ENCODE measurements around the gene LRMDA.
"Not testable (repeated sequence)": the region's sequence is repeated elsewhere in the genome, so short reads cannot be mapped to it uniquely, and the experiment has no call there.

Gene LRMDA

GRCh38 chr10:75508239-75508813 lies 76.9 kb downstream of the LRMDA start:
- DNase-seq (ENCODE audit: low read depth) = peak; percentile 84

- DNase-seq (ENCODE audit: low read depth) = no peak
Observed at GRCh38 chr10:75508814-75509306, 77.4 kb downstream of the LRMDA start.

- no peak for DNase-seq (ENCODE audit: low read depth)
Observed at GRCh38 chr10:75509706-75510105, 78.3 kb downstream of the LRMDA start.

GRCh38 chr10:75511011-75511410 lies 79.6 kb downstream of the LRMDA start:
- DNase-seq (ENCODE audit: low read depth) = no peak

GRCh38 chr10:75512203-75512933 lies 80.9 kb downstream of the LRMDA start:
- no peak for DNase-seq (ENCODE audit: low read depth)

GRCh38 chr10:75513292-75513885 lies 82.0 kb downstream of the LRMDA start:
- DNase-seq (ENCODE audit: low read depth) = no peak

- DNase-seq (ENCODE audit: low read depth) = no peak
Observed at GRCh38 chr10:75514830-75515229, 83.4 kb downstream of the LRMDA start.

- DNase-seq (ENCODE audit: low read depth) = not testable (repeated sequence)
Observed at GRCh38 chr10:75516154-75516553, 84.7 kb downstream of the LRMDA start.

- DNase-seq (ENCODE audit: low read depth) = not testable (repeated sequence)
Observed at GRCh38 chr10:75519213-75519612, 87.8 kb downstream of the LRMDA start.

- DNase-seq (ENCODE audit: low read depth) = not testable (repeated sequence)
Observed at GRCh38 chr10:75521194-75521829, 89.9 kb downstream of the LRMDA start.

GRCh38 chr10:75525067-75525466 lies 93.6 kb downstream of the LRMDA start:
- DNase-seq (ENCODE audit: low read depth) = no peak

- no peak for DNase-seq (ENCODE audit: low read depth)
Observed at GRCh38 chr10:75525646-75526045, 94.2 kb downstream of the LRMDA start.

- no peak for DNase-seq (ENCODE audit: low read depth)
Observed at GRCh38 chr10:75527542-75527941, 96.1 kb downstream of the LRMDA start.

GRCh38 chr10:75528392-75528791 lies 97.0 kb downstream of the LRMDA start:
- DNase-seq (ENCODE audit: low read depth) = no peak

- no peak for DNase-seq (ENCODE audit: low read depth)
Observed at GRCh38 chr10:75530299-75530698, 98.9 kb downstream of the LRMDA start.

- no peak for DNase-seq (ENCODE audit: low read depth)
Observed at GRCh38 chr10:75531571-75532031, 100.2 kb downstream of the LRMDA start.

GRCh38 chr10:75532253-75532924 lies 101.0 kb downstream of the LRMDA start:
- no peak for DNase-seq (ENCODE audit: low read depth)

GRCh38 chr10:75538144-75538543 lies 106.7 kb downstream of the LRMDA start:
- DNase-seq (ENCODE audit: low read depth) = no peak

- no peak for DNase-seq (ENCODE audit: low read depth)
Observed at GRCh38 chr10:75538765-75539164, 107.3 kb downstream of the LRMDA start.

- DNase-seq (ENCODE audit: low read depth) = no peak
Observed at GRCh38 chr10:75540357-75540966, 109.0 kb downstream of the LRMDA start.

- DNase-seq (ENCODE audit: low read depth) = no peak
Observed at GRCh38 chr10:75540981-75541380, 109.6 kb downstream of the LRMDA start.

GRCh38 chr10:75541411-75541810 lies 110.0 kb downstream of the LRMDA start:
- no peak for DNase-seq (ENCODE audit: low read depth)
